ENCODE measurements around the gene TEAD4. TPM values are rescaled to one million over a fixed set of nuclear protein-coding genes. Genes with fewer than 3 reads are reported as not detected.

Gene TEAD4
- total RNA-seq (2014; rRNA removed; shearing (Covaris generic)), result 137 and 145 TPM in 2 replicates
- polyA plus RNA-seq (2016; fragmentation: Nextera tagmentation; extraction: Ambion mirVana), result 56.0 and 68.1 TPM in 2 replicates
- long read RNA-seq, transcript TEAD4-202 (13 exons, 1,690 nt), result major isoform, 60 of 89 reads
- long read RNA-seq, partial matches to known transcripts, result 11 of 89 reads
- long read RNA-seq, other reads (novel, unspliced or antisense), result 14 of 89 reads

- TF ChIP-seq ZNF114 (CRISPR knock-in tag; IDR thresholded peaks at IDR 0.05) (no peak), CREB1 (CRISPR knock-in tag; IDR thresholded peaks at IDR 0.05; ENCODE audit: low read depth) (peak; percentile 45; the same call in 1 of the 2 replicates), EZH2 (IDR thresholded peaks at IDR 0.05; ENCODE audit: low read depth, unreplicated experiment) (no peak), POLR2AphosphoS5 (IDR thresholded peaks at IDR 0.05; ENCODE audit: low read depth) (peak; percentile 72)
- H3K4me2 ChIP-seq, result peak within 1 kb of the TSS; percentile 100
- H3K4me1 Mint-ChIP-seq, result peaks cover 45% of the 10 kb centered on the region
- 0 out of 2 replicates have a peak, but pooled peaks cover 3% of the 10 kb centered on the region for H3K27me3 ChIP-seq (ENCODE audit: insufficient read depth)
- peak; percentile 97 for DNase-seq (ENCODE audit: low spot score)
- no peaks in the 10 kb centered on the region; the same call in 2 of the 3 replicates for H3K9me3 Mint-ChIP-seq
- H3K4me3 Mint-ChIP-seq, result peak within 1 kb of the TSS; percentile 86
- peaks cover 17% of the 10 kb centered on the region for H4K20me1 ChIP-seq (replicated peaks; ENCODE audit: insufficient read depth)
- H3K27ac Mint-ChIP-seq, result peak within 1 kb of the TSS; percentile 94
- peak; percentile 28 for ATAC-seq
- H3F3A ChIP-seq (replicated peaks; ENCODE audit: low read depth), result peaks cover 32% of the 10 kb centered on the region
- H3K27ac ChIP-seq (ENCODE audit: low read depth), result peak within 1 kb of the TSS; percentile 99
- H3K36me3 ChIP-seq (ENCODE audit: insufficient read depth), result no peaks in the 10 kb centered on the region
- no peaks in the 10 kb centered on the region for H3K9me2 ChIP-seq (ENCODE audit: insufficient read depth)
- peaks cover 43% of the 10 kb centered on the region for H3K4me1 ChIP-seq (ENCODE audit: insufficient read depth)
- H3K79me2 ChIP-seq (replicated peaks; ENCODE audit: insufficient read depth), result peaks cover 54% of the 10 kb centered on the region
- H3K4me3 ChIP-seq, result peak within 1 kb of the TSS; percentile 95
- peaks cover 23% of the 10 kb centered on the region for H3K27me3 Mint-ChIP-seq (ENCODE audit: insufficient read depth, low read depth, poor library complexity)
- peaks cover 18% of the 10 kb centered on the region for H3K36me3 Mint-ChIP-seq (ENCODE audit: low read depth)
- H2AFZ ChIP-seq, result peak within 1 kb of the TSS; percentile 95
Measured at GRCh38 chr12:2959192-2959504, at the start of gene TEAD4. TSS of gene TEAD4 (plus strand) at chr12:2959397.

- H3F3A ChIP-seq (replicated peaks; ENCODE audit: low read depth), result 0 out of 2 replicates have a peak, but pooled peaks cover 3% of the 10 kb centered on the region
- no peak overlapping the region for H3K4me3 ChIP-seq
- H3K27me3 ChIP-seq (ENCODE audit: insufficient read depth), result no peaks in the 10 kb centered on the region
- no peaks in the 10 kb centered on the region for H3K36me3 ChIP-seq (ENCODE audit: insufficient read depth)
- H3K4me2 ChIP-seq, result peak overlapping the region; percentile 30
- no peaks in the 10 kb centered on the region for H3K9me2 ChIP-seq (ENCODE audit: insufficient read depth)
- peaks cover 17% of the 10 kb centered on the region for H3K4me1 ChIP-seq (ENCODE audit: insufficient read depth)
- H4K20me1 ChIP-seq (replicated peaks; ENCODE audit: insufficient read depth), result no peaks in the 10 kb centered on the region
- H3K4me1 Mint-ChIP-seq, result peaks cover 26% of the 10 kb centered on the region
- no peaks in the 10 kb centered on the region for H3K9me3 Mint-ChIP-seq
- H3K27ac Mint-ChIP-seq, result peak overlapping the region; percentile 88; the same call in 1 of the 2 replicates
- H2AFZ ChIP-seq, result no peak overlapping the region
- peak overlapping the region; percentile 77 for H3K27ac ChIP-seq (ENCODE audit: low read depth)
- ATAC-seq (peak; percentile 65), DNase-seq (ENCODE audit: low spot score) (no peak)
- H3K36me3 Mint-ChIP-seq (ENCODE audit: low read depth), result peaks cover 9% of the 10 kb centered on the region; the same call in 2 of the 3 replicates
- no peak overlapping the region for H3K4me3 Mint-ChIP-seq
- H3K79me2 ChIP-seq (replicated peaks; ENCODE audit: insufficient read depth), result no peaks in the 10 kb centered on the region
- H3K27me3 Mint-ChIP-seq (ENCODE audit: insufficient read depth, low read depth, poor library complexity), result peaks cover 2% of the 10 kb centered on the region
- TF ChIP-seq ZNF462 (CRISPR knock-in tag; IDR thresholded peaks at IDR 0.05), result no peak
- TF ChIP-seq CTCF (conservative IDR thresholded peaks at IDR 0.05; ENCODE audit: low read depth in 2 of 2), result no peak
- no peak for TF ChIP-seq NANOG (IDR thresholded peaks at IDR 0.05; ENCODE audit: borderline replicate concordance)
- TF ChIP-seq ZNF114 (CRISPR knock-in tag; IDR thresholded peaks at IDR 0.05), result no peak
- TF ChIP-seq REST (IDR thresholded peaks at IDR 0.05; ENCODE audit: unreplicated experiment), result no peak
- no peak for TF ChIP-seq POLR2AphosphoS5 (IDR thresholded peaks at IDR 0.05; ENCODE audit: low read depth)
- no peak for TF ChIP-seq STAT1 (IDR thresholded peaks at IDR 0.05; ENCODE audit: unreplicated experiment)
- no peak for TF ChIP-seq EZH2 (IDR thresholded peaks at IDR 0.05; ENCODE audit: low read depth, unreplicated experiment)
- no peak for TF ChIP-seq JUNB (IDR thresholded peaks at IDR 0.05; ENCODE audit: unreplicated experiment)
Measured at GRCh38 chr12:2912216-2912575, 47.0 kb upstream of the TEAD4 start.
